Measurements from ENCODE around the gene SELENOK. TPM values are rescaled to one million over a fixed set of nuclear protein-coding genes. Genes with fewer than 3 reads are reported as not detected.

SELENOK gene
- total RNA-seq, 1 experiment from 2014 or later: 21.9 TPM

GRCh38 chr3:53899750-53900149 lies 8.1 kb upstream of the SELENOK start:
- no peaks in the 10 kb centered on the region for H3K79me2 ChIP-seq (ENCODE audit: low read depth)
- no peak overlapping the region for H3K27ac ChIP-seq
- H2AFZ ChIP-seq: no peak overlapping the region
- no TSS peak for BruUV-seq (replicated peaks)
- ChIA-PET POLR2A (ENCODE audit: unreplicated experiment) (no interaction called here), CTCF (interaction anchor here (0.6 kb wide), 1 partner anchor 100 kb away, joined by 5 read pairs; no protein-coding TSS in a partner anchor)
- H3K4me1 ChIP-seq (replicated peaks; ENCODE audit: insufficient read depth): no peaks in the 10 kb centered on the region
- H3K36me3 ChIP-seq (ENCODE audit: low read depth): no peaks in the 10 kb centered on the region
- H3F3A ChIP-seq (ENCODE audit: insufficient read depth, low read depth): no peaks in the 10 kb centered on the region
- TF ChIP-seq CTCF (conservative IDR thresholded peaks at IDR 0.05): no peak
- no peak for TF ChIP-seq EZH2 (IDR thresholded peaks at IDR 0.05; ENCODE audit: low read depth)
- H4K20me1 ChIP-seq (ENCODE audit: insufficient read depth): no peaks in the 10 kb centered on the region
- H3K9me3 ChIP-seq (ENCODE audit: insufficient read depth, low read depth): no peaks in the 10 kb centered on the region
- no peak overlapping the region for H3K4me3 ChIP-seq
- H3K4me2 ChIP-seq: no peak overlapping the region
- no peaks in the 10 kb centered on the region for H3K9me2 ChIP-seq (ENCODE audit: insufficient read depth)
- H3K27me3 ChIP-seq (ENCODE audit: insufficient read depth, low read depth): peaks cover 8% of the 10 kb centered on the region; the same call in 1 of the 2 replicates
- intact Hi-C loops (cut with micrococcal nuclease; ENCODE audit: unreplicated experiment): no loop called here
- no peak for DNase-seq

GRCh38 chr3:53892286-53892637 lies 603 bp upstream of the SELENOK start:
- Histone ChIP-seq H3K4me3 (peak overlapping the region; percentile 77), H3K79me2 (ENCODE audit: low read depth) (peaks cover 28% of the 10 kb centered on the region), H3F3A (ENCODE audit: insufficient read depth, low read depth) (peaks cover 6% of the 10 kb centered on the region; the same call in 1 of the 2 replicates), H2AFZ (peak overlapping the region; percentile 88), H3K4me2 (peak overlapping the region; percentile 78), H4K20me1 (ENCODE audit: insufficient read depth) (no peaks in the 10 kb centered on the region; the same call in 1 of the 2 replicates), H3K27ac (peak overlapping the region; percentile 72), H3K27me3 (ENCODE audit: insufficient read depth, low read depth) (peaks cover 5% of the 10 kb centered on the region; the same call in 1 of the 2 replicates), H3K36me3 (ENCODE audit: low read depth) (0 out of 2 replicates have a peak, but pooled peaks cover 8% of the 10 kb centered on the region), H3K9me2 (ENCODE audit: insufficient read depth) (no peaks in the 10 kb centered on the region), H3K9me3 (ENCODE audit: insufficient read depth, low read depth) (no peaks in the 10 kb centered on the region), H3K4me1 (replicated peaks; ENCODE audit: insufficient read depth) (peaks cover 10% of the 10 kb centered on the region)
- BruUV-seq (replicated peaks): TSS peak; percentile 96
- intact Hi-C loops (cut with micrococcal nuclease; ENCODE audit: unreplicated experiment): loop anchor here (5.0 kb wide), 1 partner anchor 545 kb away; the partner anchor contains the start of gene DCP1A
- ChIA-PET POLR2A (ENCODE audit: unreplicated experiment) (interaction anchor here (0.6 kb wide), 1 partner anchor 547 kb away, joined by 11 read pairs; no protein-coding TSS in a partner anchor), CTCF (no interaction called here)
- TF ChIP-seq CTCF (conservative IDR thresholded peaks at IDR 0.05): no peak
- no peak for TF ChIP-seq EZH2 (IDR thresholded peaks at IDR 0.05; ENCODE audit: low read depth)
- no peak for DNase-seq

- TSS peak; percentile 68 for BruUV-seq (replicated peaks)
- peak overlapping the region; percentile 76 for H3K4me2 ChIP-seq
- H3K9me3 ChIP-seq (ENCODE audit: insufficient read depth, low read depth): no peaks in the 10 kb centered on the region
- H3K4me3 ChIP-seq: peak overlapping the region; percentile 77
- no peaks in the 10 kb centered on the region for H3K9me2 ChIP-seq (ENCODE audit: insufficient read depth)
- H3K36me3 ChIP-seq (ENCODE audit: low read depth): 0 out of 2 replicates have a peak, but pooled peaks cover 8% of the 10 kb centered on the region
- H3K27me3 ChIP-seq (ENCODE audit: insufficient read depth, low read depth): no peaks in the 10 kb centered on the region
- POLR2A ChIA-PET (ENCODE audit: unreplicated experiment): interaction anchor here (0.7 kb wide), 1 partner anchor 11 kb away, joined by 5 read pairs; no protein-coding TSS in a partner anchor
- H3K4me1 ChIP-seq (replicated peaks; ENCODE audit: insufficient read depth): peaks cover 10% of the 10 kb centered on the region
- H3K79me2 ChIP-seq (ENCODE audit: low read depth): peaks cover 28% of the 10 kb centered on the region
- peaks cover 6% of the 10 kb centered on the region; the same call in 1 of the 2 replicates for H3F3A ChIP-seq (ENCODE audit: insufficient read depth, low read depth)
- intact Hi-C loops (cut with micrococcal nuclease; ENCODE audit: unreplicated experiment): loop anchor here (1.0 to 5.0 kb wide), 2 partner anchors 9 to 544 kb away; partner anchors contain the start of genes ACTR8 and DCP1A
- TF ChIP-seq EZH2 (IDR thresholded peaks at IDR 0.05; ENCODE audit: low read depth) (no peak), CTCF (conservative IDR thresholded peaks at IDR 0.05) (no peak)
- no peaks in the 10 kb centered on the region; the same call in 1 of the 2 replicates for H4K20me1 ChIP-seq (ENCODE audit: insufficient read depth)
- H3K27ac ChIP-seq: peak overlapping the region; percentile 72
- peak overlapping the region; percentile 90 for H2AFZ ChIP-seq
- DNase-seq: no peak
- CTCF ChIA-PET: no interaction called here
These were observed 758 bp downstream of the SELENOK start for GRCh38 chr3:53890726-53891475.
